Heart left ventricle (tissue), 16 donors: ENCODE measurements around the gene RAB36. TPM values are rescaled to one million over a fixed set of nuclear protein-coding genes. Genes with fewer than 3 reads are reported as not detected.

ENCODE experiments used
- ATAC-seq, 4 donors: fragments of 200-7000 bp; cut with Tn5 transposase; one replicate each; pipeline ENCODE4 v1.9.1; 2020 to 2022; ENCODE audit warnings: moderate library complexity in 4 of 4, mild to moderate bottlenecking in 3 of 4, moderate number of reproducible peaks in 1 of 4
- DNase-seq, 5 donors: peaks; one replicate each; pipeline ENCODE4 v3.0.0-alpha.2; 2020
- H3K27ac ChIP-seq, 12 donors: fragments of 200-600 bp; sonication (generic) in 4 of 12; one replicate each; pipeline versions ENCODE4 v1.5.0 to v1.8.0; 2016 to 2022; ENCODE audit warnings: mild to moderate bottlenecking in 2 of 12
- H3K27me3 ChIP-seq, 9 donors: fragments of 200-600 bp; sonication (generic) in 2 of 9; one replicate each; pipeline versions ENCODE4 v1.5.1 to v1.8.0; 2016 to 2022; ENCODE audit warnings: mild to moderate bottlenecking in 3 of 9
- H3K36me3 ChIP-seq, 9 donors: fragments of 200-600 bp; sonication (generic) in 2 of 9; one replicate each; pipeline versions ENCODE4 v1.5.0 to v1.8.0; 2018 to 2022; ENCODE audit warnings: mild to moderate bottlenecking in 2 of 9
- H3K4me1 ChIP-seq, 12 donors: fragments of 200-600 bp; sonication (generic) in 4 of 12; one replicate each; pipeline versions ENCODE4 v1.5.0 to v1.8.0; 2016 to 2022; ENCODE audit warnings: mild to moderate bottlenecking in 3 of 12
- H3K4me3 ChIP-seq, 12 donors: fragments of 200-600 bp; sonication (generic) in 4 of 12; one replicate each; pipeline versions ENCODE4 v1.5.0 to v1.8.0; 2017 to 2022; ENCODE audit warnings: mild to moderate bottlenecking in 9 of 12, moderate library complexity in 4 of 12
- H3K9me3 ChIP-seq, 12 donors: fragments of 200-600 bp; sonication (generic) in 4 of 12; one replicate each; pipeline versions ENCODE4 v1.5.0 to v1.8.0; 2016 to 2022; ENCODE audit warnings: mild to moderate bottlenecking in 1 of 12
- CTCF ChIP-seq, 12 donors: fragments of 200-600 bp; sonication (generic) in 4 of 12; IDR thresholded peaks; one replicate each; pipeline versions ENCODE4 v1.5.0 to v1.8.0; 2018 to 2022; ENCODE audit warnings: antibody characterized with exemption in 12 of 12, mild to moderate bottlenecking in 5 of 12
- POLR2A ChIP-seq, 2 donors: fragments of 450-650 bp; IDR thresholded peaks; one replicate each; pipeline ENCODE4 v1.6.1; 2017; ENCODE audit warnings: antibody characterized with exemption in 2 of 2, mild to moderate bottlenecking in 2 of 2, moderate library complexity in 2 of 2
- WGBS, 4 donors: extraction: QIAGEN DNeasy Blood & Tissue Kit in 2 of 4; methylation state at CpG; one replicate each; pipeline versions ENCODE4 v1.1.5 to v1.1.7; 2013 to 2018; 5-methylcytosine and 5-hydroxymethylcytosine counted together
- intact Hi-C, 10 donors: fragments of 100-400 bp; cut with DNase I; formaldehyde crosslinking; loops; one replicate each; pipeline versions ENCODE4 v1.11.1 to v1.14.2; 2022
- polyA plus RNA-seq, 2 donors: library from polyadenylated mRNA; stranded (reverse); fragments of 200-250 nt; gene quantifications; one replicate each; pipeline ENCODE4 v1.2.3, GENCODE V29; 2013
- total RNA-seq, 9 donors: library from RNA; depleted of rRNA in 2 of 9; stranded (reverse); fragments of >200 nt in 2 of 9; fragmentation: NEBNext Ultra II Directional in 3 of 9; extraction: Animal tissue kit (Norgen Biotek cat#: 25700) in 3 of 9; gene quantifications; one replicate each; pipeline versions ENCODE4 v1.1.0 to v1.2.4, GENCODE V29; 2016 to 2023
- donor health status: ischemic (EF 13 %, LVEDD 7.1; RV severe dilation, severe dysfunction).
- donor health status: healthy with polysubstance abuse.
- donor health status: DM: no; HTN: yes; CAD: no.
- donor health status: DM: no; HTN: no; CAD: no.
- donor health status: ischemic (EF 25% LVEDD 6.9; RV normal size, moderate dysfunction).
- donor health status: ischemic (EF 25% LVEDD 5.7; RV mildly dilated, moderate dysfunction).
- donor health status: healthy.
- donor health status: DM: yes; HTN: yes; CAD: no.
- donor health status: ischemic (EF 35%, LVEDD 5.7; RV mildly dilated, moderate dysfunction).
- donor health status: nonischemic (EF 11% LVEDD 7.7; RV severe dilation, severe dysfunction).
- donor health status: DM: yes; HTN: yes; CAD: no.
- donor health status: PGD.
- donor health status: ischemic (EF 29% LVEDD 5.4; RV normal size, mild dysfunction).
- donor health status: nonischemic (EF 23%, LVEDD 6.1; RV moderate dilation, normal function).

Gene RAB36
- total and polyA plus RNA-seq, 11 donors: 0.11 to 3.2 (median 0.54) TPM

GRCh38 chr22:23119494-23120414, 25.5 kb upstream of the RAB36 start:
- DNase-seq (peak in 1 of 5 donors; percentile 36), ATAC-seq (peak in 1 of 4 donors; percentile 52)
- 71 to 84% (median 78%) methylated on average over 11 to 15 of the region's 15 CpGs for WGBS, 4 donors
- Histone ChIP-seq H3K4me1 (peaks cover 0 to 6% (median 0%) of the 10 kb centered on the region in 12 donors), H3K27me3 (no peaks in the 10 kb centered on the region), H3K27ac (peak overlapping the region in 2 of 12 donors; percentile 14 to 34), H3K36me3 (no peaks in the 10 kb centered on the region), H3K9me3 (no peaks in the 10 kb centered on the region), H3K4me3 (no peak overlapping the region)
- intact Hi-C loops: loop anchor here in 2 of 10 donors (10.0 kb wide), 2 partner anchors 55 to 275 kb away; no protein-coding TSS in a partner anchor
- TF ChIP-seq CTCF (IDR thresholded peaks at IDR 0.05) (no peak), POLR2A (IDR thresholded peaks at IDR 0.05) (no peak)

DNA sequence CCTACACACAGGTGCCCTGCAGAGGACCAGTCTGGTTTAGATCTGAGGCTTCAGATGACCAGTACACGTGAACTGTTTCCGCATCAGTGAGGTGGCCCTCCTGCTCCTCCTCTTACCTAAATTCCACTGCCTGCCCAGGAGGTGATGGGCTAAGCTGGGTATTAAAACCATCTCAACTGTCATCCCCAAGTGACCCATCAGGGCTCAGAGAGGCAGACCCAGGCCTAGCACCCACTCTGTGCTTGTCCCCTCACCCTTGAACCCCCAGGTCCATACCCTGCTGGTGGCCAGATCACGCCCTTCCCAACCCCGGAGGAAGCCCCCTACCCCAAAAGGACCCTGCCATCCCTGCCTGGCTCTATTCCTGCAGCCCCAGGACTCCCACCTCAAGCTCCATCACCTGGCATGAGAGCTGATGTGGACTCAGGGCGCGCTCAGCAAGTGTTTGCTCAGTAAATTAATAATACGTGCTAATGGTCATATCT, 24.8 kb upstream of the RAB36 start:
- H3K4me1 ChIP-seq: peaks cover 0 to 6% (median 0%) of the 10 kb centered on the region in 12 donors
- H3K27ac ChIP-seq: no peak overlapping the region
- no peaks in the 10 kb centered on the region for H3K36me3 ChIP-seq
- no peak for TF ChIP-seq CTCF (IDR thresholded peaks at IDR 0.05)
- no peak for TF ChIP-seq POLR2A (IDR thresholded peaks at IDR 0.05)
- no peak for ATAC-seq
- WGBS, 4 donors: 92 to 98% (median 97%) methylated on average over 7 of the region's 7 CpGs
- H3K4me3 ChIP-seq: no peak overlapping the region
- peak in 1 of 5 donors; percentile 33 for DNase-seq
- intact Hi-C loops: loop anchor here in 1 of 10 donors (10.0 kb wide), 1 partner anchor 276 kb away; no protein-coding TSS in a partner anchor
- no peaks in the 10 kb centered on the region for H3K9me3 ChIP-seq
- H3K27me3 ChIP-seq: no peaks in the 10 kb centered on the region

DNA sequence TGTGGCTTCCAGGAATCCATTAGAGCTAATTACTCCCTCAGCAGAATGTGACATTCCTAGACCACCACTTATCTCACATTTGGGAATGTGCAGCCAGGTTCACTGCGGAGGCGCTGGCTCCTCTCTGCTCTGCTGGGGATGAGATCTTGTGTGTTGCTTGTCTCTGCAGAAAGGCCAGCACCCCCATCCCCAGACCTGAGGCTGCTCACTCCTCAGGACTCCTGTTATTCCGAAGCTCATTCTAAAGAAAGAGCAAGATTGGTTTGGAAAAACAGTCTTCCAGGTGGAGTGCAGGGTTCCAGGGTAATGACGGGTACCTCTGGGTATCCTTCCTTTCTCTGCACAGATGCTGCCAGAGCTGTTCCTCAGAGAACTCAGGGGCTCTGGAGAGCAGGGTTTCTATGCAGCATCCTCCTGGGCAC, 24.3 kb upstream of the RAB36 start:
- peaks cover 0 to 6% (median 0%) of the 10 kb centered on the region in 12 donors for H3K4me1 ChIP-seq
- 65 to 89% (median 75%) methylated on average over 4 of the region's 4 CpGs for WGBS, 4 donors
- no peak overlapping the region for H3K27ac ChIP-seq
- DNase-seq (peak in 1 of 5 donors; percentile 21), ATAC-seq (no peak)
- no peaks in the 10 kb centered on the region for H3K27me3 ChIP-seq
- no peak overlapping the region for H3K4me3 ChIP-seq
- no peaks in the 10 kb centered on the region for H3K9me3 ChIP-seq
- no peaks in the 10 kb centered on the region for H3K36me3 ChIP-seq
- intact Hi-C loops: loop anchor here in 1 of 10 donors (10.0 kb wide), 1 partner anchor 276 kb away; no protein-coding TSS in a partner anchor
- TF ChIP-seq POLR2A (IDR thresholded peaks at IDR 0.05) (no peak), CTCF (IDR thresholded peaks at IDR 0.05) (no peak)

DNA sequence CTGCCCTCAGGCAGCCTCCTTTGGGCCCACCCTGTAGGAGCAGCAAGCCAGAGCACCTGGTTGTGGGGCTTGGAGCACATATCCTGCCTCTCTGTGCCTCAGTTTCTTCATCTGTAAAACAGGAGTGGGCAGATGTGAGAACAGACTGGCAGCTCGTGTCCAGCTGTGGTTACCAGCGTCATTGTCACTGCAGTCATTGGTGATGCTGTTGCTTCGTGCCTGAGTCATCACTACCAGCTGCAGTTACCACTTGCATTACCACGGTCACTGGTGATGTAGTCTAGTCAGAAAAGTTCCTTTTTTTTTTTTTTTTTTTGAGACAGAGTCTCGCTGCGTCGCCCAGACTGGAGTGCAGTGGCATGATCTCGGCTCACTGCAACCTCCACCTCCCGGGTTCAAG, 23.9 kb upstream of the RAB36 start:
- TF ChIP-seq POLR2A (IDR thresholded peaks at IDR 0.05): no peak
- no peak for TF ChIP-seq CTCF (IDR thresholded peaks at IDR 0.05)

More for the DNA sequence above, 23.9 kb upstream of the RAB36 start:
- peaks cover 0 to 6% (median 0%) of the 10 kb centered on the region in 12 donors for H3K4me1 ChIP-seq
- H3K27ac ChIP-seq: no peak overlapping the region
- no peaks in the 10 kb centered on the region for H3K9me3 ChIP-seq
- DNase-seq (peak in 1 of 5 donors; percentile 7), ATAC-seq (no peak)
- no peaks in the 10 kb centered on the region for H3K36me3 ChIP-seq
- intact Hi-C loops: loop anchor here in 1 of 10 donors (10.0 kb wide), 1 partner anchor 277 kb away; no protein-coding TSS in a partner anchor
- 88 to 93% (median 90%) methylated on average over 9 of the region's 9 CpGs for WGBS, 4 donors
- H3K4me3 ChIP-seq: no peak overlapping the region
- H3K27me3 ChIP-seq: no peaks in the 10 kb centered on the region
